ENCODE results near the gene FARS2.

Gene FARS2

DNA sequence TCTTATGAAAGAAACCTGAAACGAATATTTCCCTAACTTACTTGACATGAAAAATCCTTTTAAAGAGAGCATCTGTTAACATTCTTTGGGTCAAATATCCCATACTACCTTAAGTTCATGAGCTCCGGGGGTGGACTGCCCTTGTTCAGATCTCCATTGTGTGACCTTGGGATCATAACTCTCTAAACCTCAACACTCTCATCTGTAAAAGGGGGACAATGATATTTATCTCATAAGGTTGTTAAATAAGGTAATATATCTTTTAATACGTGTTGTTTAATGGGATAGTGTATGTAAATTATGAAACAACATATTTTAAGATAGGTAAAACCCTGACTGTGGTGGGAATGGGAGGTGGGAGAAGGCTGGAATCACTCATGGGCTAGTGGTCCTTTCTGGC, 326.3 kb downstream of the FARS2 start:
- TF ChIP-seq, protein P1, sequence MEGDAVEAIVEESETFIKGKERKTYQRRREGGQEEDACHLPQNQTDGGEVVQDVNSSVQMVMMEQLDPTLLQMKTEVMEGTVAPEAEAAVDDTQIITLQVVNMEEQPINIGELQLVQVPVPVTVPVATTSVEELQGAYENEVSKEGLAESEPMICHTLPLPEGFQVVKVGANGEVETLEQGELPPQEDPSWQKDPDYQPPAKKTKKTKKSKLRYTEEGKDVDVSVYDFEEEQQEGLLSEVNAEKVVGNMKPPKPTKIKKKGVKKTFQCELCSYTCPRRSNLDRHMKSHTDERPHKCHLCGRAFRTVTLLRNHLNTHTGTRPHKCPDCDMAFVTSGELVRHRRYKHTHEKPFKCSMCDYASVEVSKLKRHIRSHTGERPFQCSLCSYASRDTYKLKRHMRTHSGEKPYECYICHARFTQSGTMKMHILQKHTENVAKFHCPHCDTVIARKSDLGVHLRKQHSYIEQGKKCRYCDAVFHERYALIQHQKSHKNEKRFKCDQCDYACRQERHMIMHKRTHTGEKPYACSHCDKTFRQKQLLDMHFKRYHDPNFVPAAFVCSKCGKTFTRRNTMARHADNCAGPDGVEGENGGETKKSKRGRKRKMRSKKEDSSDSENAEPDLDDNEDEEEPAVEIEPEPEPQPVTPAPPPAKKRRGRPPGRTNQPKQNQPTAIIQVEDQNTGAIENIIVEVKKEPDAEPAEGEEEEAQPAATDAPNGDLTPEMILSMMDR (conservative IDR thresholded peaks at IDR 0.05; ENCODE audit: low read depth): no peak
- DNase-seq (ENCODE audit: low spot score): no peak
- H3K27ac ChIP-seq: no peak overlapping the region
- CTCF ChIA-PET: no interaction called here
- POLR2A ChIA-PET (ENCODE audit: low non-redundant PET): no interaction called here

DNA sequence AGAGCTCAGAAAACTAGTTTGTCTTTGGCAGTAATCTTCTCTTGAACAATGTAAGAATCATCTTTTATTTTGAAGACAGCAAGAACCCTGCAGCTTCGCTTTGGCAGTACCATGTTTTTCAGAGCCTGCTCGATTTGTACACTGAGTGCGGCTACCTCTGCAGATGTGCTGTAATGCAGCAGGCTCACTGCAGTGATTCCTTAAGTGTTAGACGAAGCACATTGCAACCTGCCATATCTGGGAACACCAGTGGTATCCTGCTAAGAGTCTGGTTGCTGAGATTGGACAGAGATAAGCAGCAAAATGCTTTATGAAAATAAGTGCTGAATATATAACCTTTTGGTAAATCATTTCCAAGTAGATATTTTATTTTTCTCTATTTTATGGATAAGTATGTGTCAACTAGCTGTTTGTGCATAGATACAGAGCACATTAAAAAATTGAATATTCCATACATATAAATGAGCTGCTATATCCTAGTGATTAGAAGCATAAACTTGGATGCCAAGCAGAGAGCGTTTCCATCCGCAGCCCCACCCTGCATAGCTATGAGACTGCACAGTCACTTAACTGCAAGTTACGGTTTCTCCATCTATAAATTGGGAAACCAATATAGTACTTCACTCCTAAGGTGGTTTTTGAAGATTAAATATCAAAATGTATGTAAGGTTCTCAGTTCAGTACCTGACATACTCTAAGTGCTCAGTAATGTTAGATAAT, 328.3 kb downstream of the FARS2 start:
- DNase-seq (ENCODE audit: low spot score): no peak
- ChIA-PET CTCF (interaction anchor here (0.6 kb wide), 1 partner anchor 535 kb away, joined by 4 read pairs; no protein-coding TSS in a partner anchor), POLR2A (ENCODE audit: low non-redundant PET) (no interaction called here)
- TF ChIP-seq, protein P1 (conservative IDR thresholded peaks at IDR 0.05; ENCODE audit: low read depth): no peak
- H3K27ac ChIP-seq: no peak overlapping the region

DNA sequence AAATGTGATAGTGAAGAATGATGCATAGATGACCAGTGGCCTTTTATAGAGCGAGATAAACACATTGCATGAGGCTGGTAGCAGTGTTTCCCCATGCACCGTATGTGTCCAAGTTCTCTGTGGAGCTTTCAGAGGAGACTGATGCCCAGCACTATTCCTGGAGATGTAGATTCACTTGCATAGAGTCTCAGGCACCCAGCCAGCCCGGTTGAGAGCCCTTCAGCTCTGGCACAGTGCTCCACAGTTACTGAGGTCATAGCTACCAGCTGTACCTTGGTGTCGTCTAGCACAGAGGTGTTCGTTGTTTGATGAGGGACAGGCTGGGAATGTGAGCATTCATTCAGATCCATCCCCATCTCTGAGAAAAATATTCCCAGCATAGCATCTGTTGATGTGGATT, 328.9 kb downstream of the FARS2 start:
- no peak for DNase-seq (ENCODE audit: low spot score)
- TF ChIP-seq, protein P1 (conservative IDR thresholded peaks at IDR 0.05; ENCODE audit: low read depth): no peak
- no peak overlapping the region for H3K27ac ChIP-seq
- POLR2A ChIA-PET (ENCODE audit: low non-redundant PET): no interaction called here
- CTCF ChIA-PET: no interaction called here

DNA sequence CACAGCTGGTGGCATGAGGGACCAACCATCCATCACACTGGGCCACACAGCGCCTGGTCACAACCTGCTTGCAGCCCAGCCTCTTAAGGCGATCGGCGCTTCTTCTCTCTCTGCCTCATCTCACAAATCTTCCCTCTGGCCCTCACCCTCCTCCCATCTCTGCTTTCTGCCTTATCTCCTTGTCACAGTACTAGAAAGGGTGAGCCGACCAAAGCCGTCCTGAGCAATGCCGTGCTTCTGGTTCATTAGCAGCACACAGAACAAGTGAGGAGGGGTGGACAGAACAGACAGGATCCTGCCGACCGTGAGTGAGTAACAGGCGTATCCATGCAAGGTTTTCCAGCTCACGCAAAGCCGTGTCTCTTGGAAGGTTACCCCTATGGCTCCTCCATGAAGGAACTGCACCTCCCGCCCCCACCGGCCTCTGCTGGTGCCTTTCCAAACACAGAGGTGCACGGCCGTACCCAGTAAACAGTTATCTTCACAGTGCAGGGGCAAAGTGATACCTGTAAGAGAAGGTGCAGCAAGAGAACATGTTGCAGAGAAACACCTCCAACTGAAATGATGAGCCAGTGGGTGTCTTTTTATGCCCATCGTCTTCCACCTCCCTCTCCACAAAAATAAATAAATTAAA, 331.7 kb downstream of the FARS2 start:
- TF ChIP-seq, protein P1 (conservative IDR thresholded peaks at IDR 0.05; ENCODE audit: low read depth): no peak
- CTCF ChIA-PET: no interaction called here

DNA sequence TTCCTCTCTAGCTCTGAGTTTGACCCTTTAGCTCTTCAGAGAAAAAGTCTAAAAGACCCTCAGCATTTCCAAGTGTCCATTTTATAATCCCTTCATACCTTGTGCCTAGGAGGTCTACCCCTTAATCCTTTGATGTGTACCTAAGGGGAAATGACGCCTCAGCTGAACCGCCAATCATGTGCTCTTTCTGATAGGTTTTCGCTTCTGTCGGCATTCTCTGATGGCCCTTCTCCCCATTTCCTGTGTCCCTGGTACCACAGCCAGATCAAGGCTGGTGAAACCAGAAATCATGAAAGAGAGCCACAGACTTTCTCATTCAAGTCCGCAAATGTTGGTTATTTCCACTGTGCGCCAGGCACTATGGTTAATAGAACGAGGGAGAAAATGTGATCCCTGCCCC, 333.9 kb downstream of the FARS2 start:
- ChIA-PET CTCF (interaction anchor here (0.6 kb wide), 1 partner anchor 143 kb away, joined by 3 read pairs; no protein-coding TSS in a partner anchor), POLR2A (ENCODE audit: low non-redundant PET) (no interaction called here)
- DNase-seq (ENCODE audit: low spot score): no peak
- TF ChIP-seq, protein P1 (conservative IDR thresholded peaks at IDR 0.05; ENCODE audit: low read depth): no peak
- H3K27ac ChIP-seq: no peak overlapping the region

More for the DNA sequence above, 331.7 kb downstream of the FARS2 start:
- no peak for DNase-seq (ENCODE audit: low spot score)
- no peak overlapping the region for H3K27ac ChIP-seq
- POLR2A ChIA-PET (ENCODE audit: low non-redundant PET): no interaction called here

DNA sequence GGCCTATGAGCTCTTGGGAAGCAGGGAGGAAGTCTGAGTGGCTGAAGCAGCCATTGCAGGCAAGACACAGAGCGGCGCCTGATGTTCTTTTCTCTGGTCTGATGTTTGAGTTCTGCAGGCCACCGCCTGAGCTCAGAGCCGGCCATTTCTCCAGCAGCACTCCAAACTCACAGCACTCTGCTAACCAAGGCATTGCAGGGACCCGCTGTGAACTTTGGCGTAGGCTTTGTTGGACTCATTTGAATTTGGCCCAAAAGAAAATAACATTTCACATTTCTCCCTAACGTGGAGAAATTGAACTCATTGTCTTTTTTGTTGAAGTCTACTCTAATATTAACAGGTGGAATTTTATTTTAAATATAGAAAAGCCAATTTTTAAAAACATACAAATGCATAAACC, 336.1 kb downstream of the FARS2 start:
- no peak for DNase-seq (ENCODE audit: low spot score)
- no peak overlapping the region for H3K27ac ChIP-seq
- POLR2A ChIA-PET (ENCODE audit: low non-redundant PET): no interaction called here
- TF ChIP-seq, protein P1 (conservative IDR thresholded peaks at IDR 0.05; ENCODE audit: low read depth): no peak
- CTCF ChIA-PET: interaction anchor here (0.6 kb wide), 1 partner anchor 1379 kb away, joined by 5 read pairs; no protein-coding TSS in a partner anchor
